Measurements from ENCODE around the gene EXOC6B. TPM values are rescaled to one million over a fixed set of nuclear protein-coding genes. Genes with fewer than 3 reads are reported as not detected.
A peak's percentile ranks its signal among the peaks of the same experiment; 100 is the strongest.

Gene EXOC6B
- total and polyA plus RNA-seq, 3 donors from 2014 or later = 27.7 to 45.2 (median 31.7) TPM

DNA sequence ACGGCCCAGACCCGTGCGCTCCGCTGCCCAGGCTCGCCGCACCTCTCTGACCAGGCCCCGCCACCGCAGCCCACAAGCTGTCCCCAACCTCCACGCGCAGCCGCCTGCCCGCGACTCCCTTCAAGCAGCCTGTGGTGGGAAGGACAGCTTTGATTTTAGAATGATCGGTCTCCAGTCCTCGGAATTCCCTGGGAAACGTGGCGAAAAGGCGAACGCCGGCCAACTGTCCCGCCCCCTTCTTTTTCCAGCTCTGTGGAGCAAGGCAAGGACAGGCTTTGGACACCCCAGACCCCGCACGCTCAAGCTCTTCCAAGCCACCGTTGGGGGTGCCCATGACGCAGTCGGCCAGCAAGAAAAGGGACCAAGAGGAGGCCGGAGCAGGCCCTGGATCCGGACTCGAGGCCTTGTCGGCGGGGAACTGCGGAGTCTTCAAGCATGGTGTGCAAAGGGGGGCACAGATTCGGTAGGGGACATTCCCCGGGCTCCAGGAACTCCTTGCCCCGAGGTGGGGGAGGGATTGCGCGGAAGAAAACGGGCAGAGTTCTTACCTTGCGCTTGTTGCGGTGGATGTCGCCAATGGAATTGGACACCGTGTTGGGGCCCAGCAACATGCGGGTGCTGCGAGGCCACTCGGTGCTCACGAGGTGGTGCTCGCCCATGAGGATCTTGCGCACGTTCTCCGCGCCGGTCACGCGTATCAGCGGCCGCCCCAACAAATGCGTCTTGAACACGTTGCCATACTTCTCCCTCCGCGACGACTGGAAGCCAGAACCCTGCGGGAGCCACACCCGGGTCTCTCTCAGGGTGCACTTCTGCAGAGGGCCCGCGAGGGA lies 682.2 kb downstream of the EXOC6B start:
- TF ChIP-seq POLR2A (IDR thresholded peaks at IDR 0.05) = no peak
- TF ChIP-seq CTCF (IDR thresholded peaks at IDR 0.05) = no peak
- Histone ChIP-seq H3K4me1 (peaks cover 53% of the 10 kb centered on the region), H3K36me3 (ENCODE audit: low read depth, missing control alignments) (no peaks in the 10 kb centered on the region), H3K27me3 (no peaks in the 10 kb centered on the region), H3K9me3 (no peaks in the 10 kb centered on the region), H3K27ac (peak overlapping the region; percentile 25 to 45), H3K4me3 (peak overlapping the region; percentile 62 to 75)
- intact Hi-C loops (cut with DNase I; ENCODE audit: low total_unique reads) = no loop called here
- DNase-seq = peak; percentile 61
- WGBS, 2 donors = 19 to 29% methylated on average over 47 to 65 of the region's 65 CpGs

- Histone ChIP-seq H3K9me3 (no peaks in the 10 kb centered on the region), H3K4me3 (peak overlapping the region; percentile 62 to 75), H3K27ac (peak overlapping the region; percentile 28 to 45), H3K36me3 (ENCODE audit: low read depth, missing control alignments) (no peaks in the 10 kb centered on the region), H3K27me3 (no peaks in the 10 kb centered on the region), H3K4me1 (peaks cover 61% of the 10 kb centered on the region)
- peak; percentile 91 for DNase-seq
- intact Hi-C loops (cut with DNase I; ENCODE audit: low total_unique reads) = no loop called here
- no peak for TF ChIP-seq POLR2A (IDR thresholded peaks at IDR 0.05)
- no peak for TF ChIP-seq CTCF (IDR thresholded peaks at IDR 0.05)
- WGBS, 2 donors = 11% methylated on average over 29 to 42 of the region's 50 CpGs
Measured at GRCh38 chr2:72142570-72143440, 683.0 kb downstream of the EXOC6B start.

GRCh38 chr2:72141881-72142451 lies 683.9 kb downstream of the EXOC6B start:
- 43 to 49% methylated on average over 5 to 13 of the region's 13 CpGs for WGBS, 2 donors
- no peaks in the 10 kb centered on the region for H3K36me3 ChIP-seq (ENCODE audit: low read depth, missing control alignments)
- no peaks in the 10 kb centered on the region for H3K27me3 ChIP-seq
- H3K4me1 ChIP-seq = peaks cover 68% of the 10 kb centered on the region
- intact Hi-C loops (cut with DNase I; ENCODE audit: low total_unique reads) = no loop called here
- no peaks in the 10 kb centered on the region for H3K9me3 ChIP-seq
- H3K27ac ChIP-seq = peak overlapping the region in 1 of 2 donors; percentile 45
- H3K4me3 ChIP-seq = peak overlapping the region in 1 of 2 donors; percentile 75
- no peak for TF ChIP-seq CTCF (IDR thresholded peaks at IDR 0.05)
- TF ChIP-seq POLR2A (IDR thresholded peaks at IDR 0.05) = no peak
- no peak for DNase-seq

GRCh38 chr2:72141032-72141645 lies 684.7 kb downstream of the EXOC6B start:
- Histone ChIP-seq H3K27ac (no peak overlapping the region), H3K9me3 (no peaks in the 10 kb centered on the region), H3K36me3 (ENCODE audit: low read depth, missing control alignments) (no peaks in the 10 kb centered on the region), H3K4me3 (no peak overlapping the region), H3K27me3 (no peaks in the 10 kb centered on the region), H3K4me1 (peaks cover 76% of the 10 kb centered on the region)
- intact Hi-C loops (cut with DNase I; ENCODE audit: low total_unique reads) = no loop called here
- no peak for DNase-seq
- WGBS, 2 donors = 79 to 83% methylated on average over 5 of the region's 5 CpGs
- TF ChIP-seq CTCF (IDR thresholded peaks at IDR 0.05) = no peak
- TF ChIP-seq POLR2A (IDR thresholded peaks at IDR 0.05) = no peak
